ENCODE results near the gene TGM2.
A peak's percentile ranks its signal among the peaks of the same experiment; 100 is the strongest.

The TGM2 gene

DNA sequence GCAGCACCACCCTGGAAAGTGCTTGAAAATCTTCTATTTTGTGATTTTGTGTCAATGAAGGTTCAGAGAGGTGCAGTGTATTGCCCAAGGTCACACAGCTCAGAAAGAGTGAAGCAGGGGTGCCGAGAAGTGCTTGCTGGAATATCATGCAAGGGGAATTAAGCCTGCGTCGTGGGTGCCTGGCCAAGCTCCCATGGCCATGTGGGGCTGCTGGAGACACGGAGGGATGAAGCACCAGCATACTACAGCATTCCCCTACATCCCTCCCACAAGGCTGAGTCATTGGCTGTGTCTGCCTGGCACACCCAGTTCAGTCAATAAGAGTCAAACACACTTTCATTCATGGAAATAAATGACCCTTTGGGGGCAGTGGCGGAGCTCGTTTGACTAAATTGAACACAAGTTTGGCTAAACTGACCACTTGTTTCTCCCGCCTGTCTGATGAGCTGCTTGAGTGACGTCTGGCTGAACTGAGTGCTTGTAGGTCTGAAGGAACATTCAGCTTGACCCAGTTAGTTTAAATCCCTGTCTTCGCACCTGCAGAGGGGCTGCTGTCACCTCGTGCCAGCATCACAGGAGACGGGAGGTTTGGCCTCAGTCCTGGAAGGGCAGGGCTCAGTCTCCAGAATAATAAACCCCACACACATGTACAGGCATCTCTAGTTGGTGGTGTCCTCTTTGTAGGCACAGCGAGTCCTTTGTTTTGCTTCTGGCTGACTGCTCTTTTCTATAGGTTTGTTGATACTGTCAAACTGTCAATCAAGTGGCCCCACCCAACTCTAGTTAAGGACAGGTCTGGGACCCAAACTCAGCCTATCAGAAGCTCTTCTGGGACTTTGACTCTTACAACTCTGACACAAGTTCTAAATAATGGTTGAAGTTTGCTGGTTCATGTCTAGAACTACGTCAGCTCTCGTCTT lies 8.4 kb upstream of the TGM2 start:
- peak; percentile 59 for DNase-seq

GRCh38 chr20:38172408-38172807 lies 7.3 kb upstream of the TGM2 start:
- no peak for DNase-seq

DNA sequence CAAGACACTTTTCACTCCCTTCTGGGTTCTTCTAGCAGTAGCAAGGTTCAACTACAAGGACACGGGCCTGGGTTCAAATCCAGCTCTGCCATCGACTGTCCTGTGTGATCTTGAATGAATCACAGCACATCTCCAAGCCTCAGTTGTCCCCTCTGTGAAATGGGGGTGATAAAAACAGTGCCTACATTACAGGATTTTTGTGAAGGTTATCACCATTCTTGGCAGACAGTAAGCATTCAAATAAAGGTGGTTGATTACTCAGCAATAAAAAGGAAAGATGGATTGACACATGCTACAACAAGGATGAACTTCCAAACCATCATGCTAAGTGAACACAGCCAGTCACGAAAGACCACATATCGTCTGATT lies 6.6 kb upstream of the TGM2 start:
- DNase-seq = no peak

- DNase-seq = no peak
Observed at GRCh38 chr20:38170826-38171674, 6.0 kb upstream of the TGM2 start.

DNA sequence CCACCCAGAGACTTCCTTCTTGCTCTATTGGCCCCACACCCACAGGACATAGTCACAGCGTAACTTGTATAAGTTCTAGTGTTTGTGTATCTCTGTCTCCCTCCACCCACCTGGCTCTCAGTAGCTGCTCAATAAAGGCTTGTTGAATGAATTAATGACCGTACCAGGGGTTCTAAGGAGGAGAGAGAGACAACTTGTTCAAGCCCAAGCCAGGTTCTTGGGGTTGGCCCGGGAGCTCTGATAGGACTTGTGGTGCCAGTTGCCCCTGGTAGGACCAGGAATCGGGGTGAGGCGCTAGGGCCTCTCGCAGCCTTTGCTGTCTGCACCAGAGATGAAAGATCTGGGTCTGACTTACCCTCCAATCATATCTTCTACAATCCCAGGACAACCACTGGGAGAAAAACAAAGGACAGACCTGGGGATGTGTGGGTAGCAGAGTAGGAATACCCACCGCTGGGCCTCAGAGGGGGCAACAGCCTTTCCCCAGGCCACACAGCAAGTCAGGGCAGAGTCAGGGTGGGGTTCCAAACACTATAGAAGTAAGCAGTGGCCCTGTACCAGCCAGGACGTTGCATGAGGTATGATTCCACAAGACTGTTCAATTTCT lies 5.3 kb upstream of the TGM2 start:
- DNase-seq = no peak

DNA sequence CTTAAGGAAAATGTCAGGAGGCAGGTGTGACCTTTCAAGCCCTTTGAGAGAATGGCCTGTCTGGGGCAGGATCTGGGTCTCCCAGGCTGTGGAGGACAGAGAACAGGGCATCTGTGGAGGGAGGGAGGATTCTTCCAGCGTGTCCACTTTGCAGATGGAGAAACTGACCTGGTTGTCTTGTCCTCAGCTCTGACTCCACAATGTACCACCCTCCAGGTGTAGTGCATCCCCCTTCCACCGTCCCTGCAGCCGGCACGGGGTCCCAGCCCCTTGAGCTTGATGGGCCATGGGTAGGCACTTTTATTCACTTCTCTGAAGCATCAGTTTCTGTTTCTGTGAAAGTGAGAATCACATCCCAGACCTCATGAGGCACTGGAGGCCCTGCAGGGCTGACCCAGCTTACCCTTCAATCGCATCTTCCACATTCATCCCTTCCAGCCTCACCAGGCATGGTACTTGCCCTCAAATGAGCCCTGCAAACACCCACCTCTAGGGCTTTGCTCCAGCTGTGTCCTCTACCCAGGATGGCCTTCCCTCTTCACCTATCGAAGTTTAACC lies 4.6 kb upstream of the TGM2 start:
- DNase-seq = no peak

DNA sequence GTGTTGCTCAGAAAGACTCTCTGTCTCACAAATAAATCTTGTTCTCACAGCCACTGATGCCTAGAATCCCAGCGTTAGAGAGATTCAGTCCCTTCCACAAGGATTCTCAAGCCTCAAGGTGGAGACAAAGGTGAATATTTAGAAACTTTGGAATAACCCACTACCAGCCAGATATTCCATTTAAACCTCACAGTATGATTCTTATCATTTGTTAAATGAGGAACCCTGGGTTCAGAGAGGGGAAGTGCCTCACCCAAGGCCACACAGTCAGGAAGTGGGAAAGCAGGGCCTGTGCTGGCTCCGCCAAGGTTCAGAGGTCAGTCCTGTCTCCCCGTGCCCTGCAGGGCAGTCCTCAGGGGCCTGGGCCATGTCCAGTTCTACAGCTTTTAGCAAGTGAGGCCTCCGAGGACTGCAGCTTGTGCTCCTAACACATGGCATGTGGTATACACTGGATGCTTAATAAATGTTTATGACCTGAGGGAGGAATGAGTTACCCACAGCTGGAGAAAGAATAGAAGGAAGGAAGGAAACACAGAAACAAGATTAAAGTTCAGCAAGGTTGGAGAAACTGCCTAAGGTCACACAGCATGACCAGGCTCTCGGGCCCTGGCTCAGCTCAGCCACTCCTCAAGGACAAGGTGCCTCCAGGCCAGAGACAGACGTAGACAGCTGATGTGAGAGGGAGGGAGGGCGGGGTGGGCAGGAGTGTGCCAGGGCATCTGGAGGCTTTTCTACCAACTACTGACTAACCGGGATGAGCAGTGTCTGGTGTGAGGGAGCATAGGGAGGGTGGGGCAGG lies 3.9 kb upstream of the TGM2 start:
- no peak for DNase-seq

DNA sequence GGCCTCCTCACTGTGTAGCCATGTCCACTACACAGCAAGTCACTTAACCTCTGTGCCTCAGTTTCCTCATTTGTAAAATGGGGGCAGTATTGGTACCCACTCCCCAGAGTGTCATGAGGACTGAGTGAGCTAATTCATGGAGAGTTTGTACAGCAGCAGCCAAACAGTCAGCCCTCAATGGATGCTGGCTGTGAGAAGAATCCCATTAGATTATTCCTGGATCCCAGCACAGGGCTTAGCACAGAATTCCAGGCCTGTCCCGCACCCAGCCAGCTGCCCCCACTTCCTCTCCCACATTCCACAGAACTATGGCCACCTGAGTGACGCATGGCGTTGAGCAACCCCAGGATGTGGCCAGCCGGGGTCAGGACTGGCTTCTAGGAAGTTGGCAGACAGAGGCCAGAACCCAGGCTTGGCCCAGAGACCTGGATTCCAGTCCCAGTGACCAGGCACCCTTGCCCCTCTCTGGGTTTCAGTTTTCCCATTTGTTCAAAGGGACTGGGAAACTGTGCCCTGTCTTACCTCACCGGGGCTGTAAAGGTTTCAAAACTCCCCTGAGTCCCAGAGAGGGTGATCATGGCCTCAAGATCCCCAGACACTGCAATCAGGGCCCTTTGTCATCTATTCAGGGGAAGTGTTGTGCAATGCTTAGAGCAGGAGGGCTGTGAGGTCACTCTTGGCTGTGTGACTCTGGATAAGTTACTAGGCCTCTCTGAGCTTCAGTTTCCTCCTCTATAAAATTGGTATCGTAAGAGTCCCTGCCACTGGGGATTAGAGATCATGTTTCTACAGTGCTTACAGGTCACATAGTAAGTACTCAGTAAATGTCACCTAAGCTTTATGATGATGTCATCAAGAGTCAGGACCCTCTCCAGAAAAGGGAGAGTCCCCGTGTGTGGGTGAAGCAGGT lies 3.0 kb upstream of the TGM2 start:
- peak; percentile 56 for DNase-seq

GRCh38 chr20:38167328-38167850 lies 2.3 kb upstream of the TGM2 start:
- DNase-seq = no peak

GRCh38 chr20:38166703-38167233 lies 1.7 kb upstream of the TGM2 start:
- DNase-seq = no peak

DNA sequence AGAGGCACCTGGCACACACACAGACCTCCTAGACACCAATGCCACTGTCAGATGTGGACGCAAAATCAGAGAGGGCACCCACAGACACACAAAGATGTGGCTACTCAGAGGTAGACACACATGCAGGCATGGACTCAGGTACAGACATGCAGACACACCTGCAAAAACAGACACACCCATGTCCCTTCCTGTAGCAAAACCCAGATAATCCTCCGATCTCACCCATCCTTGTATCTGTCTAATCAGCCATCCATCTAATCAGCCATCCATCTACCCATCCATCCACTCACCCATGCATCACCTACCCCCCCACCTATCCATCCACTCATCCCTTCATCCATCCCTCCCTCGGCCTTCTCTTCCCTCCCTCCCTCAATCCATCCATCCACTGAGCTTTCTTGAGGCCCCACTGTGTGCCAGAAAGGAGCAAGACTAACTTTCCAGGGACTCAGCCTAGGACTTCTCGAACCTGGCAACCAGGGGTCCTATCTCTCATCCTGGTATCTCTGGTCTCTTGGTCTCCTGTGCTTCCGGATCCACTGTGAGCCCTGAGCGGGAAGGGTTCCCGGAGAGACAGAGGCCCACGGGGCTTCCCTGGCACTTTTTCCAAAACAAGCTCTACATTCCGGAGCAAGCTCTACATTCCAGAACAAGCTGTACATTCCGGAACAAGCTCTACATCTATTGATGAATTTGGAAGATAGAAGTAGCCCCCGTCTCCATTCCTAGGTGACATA lies 1.1 kb upstream of the TGM2 start:
- no peak for DNase-seq

- no peak for DNase-seq
Observed at GRCh38 chr20:38164624-38165088, 414 bp downstream of the TGM2 start.

DNA sequence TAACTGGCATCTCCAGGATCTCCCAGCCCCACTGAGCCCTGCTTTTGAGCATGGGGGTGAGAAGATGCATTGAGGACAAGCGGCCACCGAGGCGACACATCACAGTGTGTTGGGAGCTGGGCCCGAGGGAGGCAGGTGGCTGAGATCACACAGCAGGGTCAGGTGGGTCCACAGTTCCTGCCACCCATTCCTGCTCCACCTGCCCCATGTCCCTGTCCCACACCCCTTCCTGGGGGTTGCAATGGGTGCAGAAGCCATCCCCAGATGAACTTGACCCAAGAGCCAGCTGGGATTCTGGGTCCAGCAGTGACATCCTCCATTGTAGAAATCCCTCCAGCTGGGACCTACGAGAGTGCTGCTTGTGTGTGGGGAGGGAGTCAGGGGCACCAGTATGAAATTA lies 1.0 kb downstream of the TGM2 start:
- DNase-seq = no peak

DNA sequence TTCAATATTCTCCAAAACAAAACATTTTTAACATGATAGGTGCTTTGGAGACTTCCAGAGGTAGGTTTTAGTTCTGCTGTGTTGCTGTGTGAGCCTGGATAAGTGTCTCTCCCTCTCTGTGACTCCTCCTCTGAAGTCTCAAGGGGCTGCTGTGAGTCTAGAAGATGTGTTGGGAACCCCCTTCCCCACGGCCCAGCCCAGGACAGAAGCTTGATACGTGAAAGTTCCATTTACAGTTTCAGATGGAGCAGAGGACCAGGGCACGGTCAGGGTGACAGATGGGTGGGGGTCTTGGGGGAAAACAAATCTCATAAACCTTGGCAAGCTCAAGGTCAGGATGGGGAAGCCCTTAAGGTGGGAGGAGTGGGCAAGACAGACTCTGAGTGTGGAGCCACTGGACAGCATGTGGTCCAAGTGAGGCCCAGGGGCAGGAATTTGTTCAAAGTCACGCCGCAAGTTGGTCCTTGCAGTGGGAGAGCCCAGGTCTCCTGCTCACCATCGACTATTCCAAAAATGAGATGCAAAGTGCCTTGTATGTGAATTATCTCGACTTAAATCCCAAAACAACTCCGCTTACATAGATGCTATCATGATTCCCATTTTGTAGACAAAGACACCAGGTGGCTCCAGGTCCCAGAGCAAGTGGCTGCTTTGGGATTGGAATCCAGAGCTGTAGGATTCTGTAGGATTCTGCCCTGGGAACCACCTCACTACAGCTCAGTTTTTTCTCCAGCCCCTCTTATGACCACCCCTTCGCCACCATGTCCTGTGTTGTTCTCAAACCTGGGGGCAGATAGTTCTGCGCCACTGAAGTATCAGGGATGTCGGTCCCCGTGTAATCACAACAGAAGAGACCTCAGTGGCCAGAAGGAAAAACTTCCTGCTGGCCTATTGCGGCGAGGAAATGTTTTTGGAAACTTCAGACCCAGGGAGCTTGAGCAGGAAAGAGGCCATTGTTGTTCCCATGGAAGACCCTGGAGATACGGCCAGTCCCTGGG lies 1.9 kb downstream of the TGM2 start:
- no peak for DNase-seq

- no peak for DNase-seq
Observed at GRCh38 chr20:38162149-38162548, 2.9 kb downstream of the TGM2 start.

GRCh38 chr20:38161412-38161774 lies 3.7 kb downstream of the TGM2 start:
- DNase-seq = no peak

GRCh38 chr20:38159957-38160756 lies 4.9 kb downstream of the TGM2 start:
- DNase-seq = no peak

- no peak for DNase-seq
Observed at GRCh38 chr20:38159566-38159956, 5.5 kb downstream of the TGM2 start.
